Aorta (tissue), 5 donors: ENCODE results near the gene PCSK7. TPM values are rescaled to one million over a fixed set of nuclear protein-coding genes. Genes with fewer than 3 reads are reported as not detected.
"Not testable (repeated sequence)": the region's sequence is repeated elsewhere in the genome, so short reads cannot be mapped to it uniquely, and the experiment has no call there.

Experiments used
- ATAC-seq: fragments of 200-7000 bp; cut with Tn5 transposase; one replicate; pipeline ENCODE4 v1.9.1; 2022; ENCODE audit warnings: moderate library complexity; ENCODE audit not compliant: low FRiP score
- DNase-seq, 2 donors: peaks; one replicate each; pipeline ENCODE4 v3.0.0-alpha.2; 2020
- H3K27ac ChIP-seq, 2 donors: one replicate each; pipeline ENCODE4 v1.5.1; 2013; ENCODE audit warnings: low read length in 2 of 2, mild to moderate bottlenecking in 2 of 2, moderate library complexity in 2 of 2, control low read depth in 1 of 2, inconsistent platforms in 1 of 2, low read depth in 1 of 2
- H3K27me3 ChIP-seq, 2 donors: one replicate each; pipeline ENCODE4 v1.6.1; 2013; ENCODE audit warnings: control low read depth in 1 of 2, low read length in 1 of 2, mild to moderate bottlenecking in 1 of 2, moderate library complexity in 1 of 2; ENCODE audit not compliant: insufficient read depth in 2 of 2, control insufficient read depth in 1 of 2
- H3K36me3 ChIP-seq, 2 donors: one replicate each; pipeline ENCODE4 v1.6.1; 2013; ENCODE audit warnings: control low read depth in 1 of 2, low read length in 1 of 2, mild to moderate bottlenecking in 1 of 2; ENCODE audit not compliant: insufficient read depth in 2 of 2, control insufficient read depth in 1 of 2
- H3K4me1 ChIP-seq, 2 donors: one replicate each; pipeline ENCODE4 v1.6.1; 2013; ENCODE audit warnings: low read length in 2 of 2, control low read depth in 1 of 2, mild to moderate bottlenecking in 1 of 2, moderate library complexity in 1 of 2; ENCODE audit not compliant: insufficient read depth in 2 of 2, control insufficient read depth in 1 of 2
- H3K4me3 ChIP-seq, 2 donors: one replicate each; pipeline ENCODE4 v1.5.1; 2013; ENCODE audit warnings: low read length in 2 of 2, control low read depth in 1 of 2, mild to moderate bottlenecking in 1 of 2
- H3K9me3 ChIP-seq: one replicate; pipeline ENCODE4 v1.6.1; 2013; ENCODE audit warnings: mild to moderate bottlenecking, low read length; ENCODE audit not compliant: control insufficient read depth
- WGBS, 2 donors: extraction: QIAGEN DNeasy Blood & Tissue Kit; methylation state at CpG; one replicate each; pipeline ENCODE4 v1.1.7; 2013; 5-methylcytosine and 5-hydroxymethylcytosine counted together
- intact Hi-C, 2 donors: fragments of 100-400 bp; cut with DNase I; formaldehyde crosslinking; loops; one replicate each; pipeline versions ENCODE4 v1.14.2 to v1.15.0; 2022
- long read RNA-seq, 2 donors: library from polyadenylated mRNA; unstranded; transcript quantifications; one replicate each; pipeline ENCODE4 v2.0.0, GENCODE V29; 2020 to 2021
- polyA plus RNA-seq, 2 donors: library from polyadenylated mRNA; stranded (reverse); fragments of 200-250 nt; gene quantifications; one replicate each; pipeline ENCODE4 v1.2.3, GENCODE V29; 2013
- total RNA-seq, 2 donors: library from RNA; stranded (reverse); fragmentation: NEBNext Ultra II Directional; extraction: Animal tissue kit (Norgen Biotek cat#: 25700); gene quantifications; one replicate each; pipeline ENCODE4 v1.2.1, GENCODE V29; 2021
- donor health status: healthy with polysubstance abuse.
- donor health status: Bipolar disorder and iron deficiency.
- donor health status: DM: no; HTN: no; CAD: no.
- donor health status: DM: no; HTN: no; CAD: no.
- donor health status: DM: yes; HTN: yes; CAD: no.

PCSK7 gene, protein sequence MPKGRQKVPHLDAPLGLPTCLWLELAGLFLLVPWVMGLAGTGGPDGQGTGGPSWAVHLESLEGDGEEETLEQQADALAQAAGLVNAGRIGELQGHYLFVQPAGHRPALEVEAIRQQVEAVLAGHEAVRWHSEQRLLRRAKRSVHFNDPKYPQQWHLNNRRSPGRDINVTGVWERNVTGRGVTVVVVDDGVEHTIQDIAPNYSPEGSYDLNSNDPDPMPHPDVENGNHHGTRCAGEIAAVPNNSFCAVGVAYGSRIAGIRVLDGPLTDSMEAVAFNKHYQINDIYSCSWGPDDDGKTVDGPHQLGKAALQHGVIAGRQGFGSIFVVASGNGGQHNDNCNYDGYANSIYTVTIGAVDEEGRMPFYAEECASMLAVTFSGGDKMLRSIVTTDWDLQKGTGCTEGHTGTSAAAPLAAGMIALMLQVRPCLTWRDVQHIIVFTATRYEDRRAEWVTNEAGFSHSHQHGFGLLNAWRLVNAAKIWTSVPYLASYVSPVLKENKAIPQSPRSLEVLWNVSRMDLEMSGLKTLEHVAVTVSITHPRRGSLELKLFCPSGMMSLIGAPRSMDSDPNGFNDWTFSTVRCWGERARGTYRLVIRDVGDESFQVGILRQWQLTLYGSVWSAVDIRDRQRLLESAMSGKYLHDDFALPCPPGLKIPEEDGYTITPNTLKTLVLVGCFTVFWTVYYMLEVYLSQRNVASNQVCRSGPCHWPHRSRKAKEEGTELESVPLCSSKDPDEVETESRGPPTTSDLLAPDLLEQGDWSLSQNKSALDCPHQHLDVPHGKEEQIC
- total RNA-seq (10 to 100 TPM; 52.8 to 71.5 TPM), polyA plus RNA-seq (10 to 100 TPM; 23.5 to 57.0 TPM)
- long read RNA-seq, donor 1, full-length matches to known transcripts = 11 of 1,242 reads
- long read RNA-seq, donor 1, partial matches to known transcripts = 31 of 1,242 reads
- long read RNA-seq, donor 1, other reads (novel, unspliced or antisense) = 1,200 of 1,242 reads
- long read RNA-seq, donor 2, full-length matches to known transcripts = 5 of 89 reads
- long read RNA-seq, donor 2, partial matches to known transcripts = 8 of 89 reads
- long read RNA-seq, donor 2, other reads (novel, unspliced or antisense) = 76 of 89 reads

DNA sequence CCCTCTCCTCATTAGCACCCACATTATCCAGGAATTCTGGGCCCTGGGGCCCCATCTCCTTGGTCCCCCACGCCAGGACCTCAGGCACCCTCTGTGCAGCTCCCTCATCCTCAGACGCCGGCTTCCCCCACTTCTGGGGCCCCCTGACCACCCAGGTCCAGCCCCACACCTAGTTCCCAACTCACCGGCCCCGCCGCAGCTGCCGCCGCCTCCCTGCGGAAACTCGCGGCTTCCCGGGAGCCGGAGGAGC lies at the start of gene PCSK7:
PCSK7 (minus strand) TSS at position 232 of the 250 bp plus-strand sequence. CDS start 2,229 bp downstream, outside the sequence.
- peak within 1 kb of the TSS; percentile 89 to 91 for H3K4me3 ChIP-seq
- H3K27ac ChIP-seq = peak within 1 kb of the TSS; percentile 74 to 78
- WGBS, 2 donors = 0% methylated on average over 13 of the region's 13 CpGs
- no peaks in the 10 kb centered on the region for H3K9me3 ChIP-seq
- intact Hi-C loops = loop anchor here (5.0 to 10.0 kb wide), 5 partner anchors 86 to 444 kb away; partner anchors contain the start of genes BACE1 (in 1 of the 2), CEP164 (in 1 of the 2), PAFAH1B2 (in 1 of the 2) and ZPR1 (in 1 of the 2)
- peaks cover 0 to 4% of the 10 kb centered on the region in 2 donors for H3K4me1 ChIP-seq
- ATAC-seq (no peak), DNase-seq (peak in 1 of 2 donors; percentile 85)
- no peaks in the 10 kb centered on the region for H3K27me3 ChIP-seq
- peaks cover 0 to 5% of the 10 kb centered on the region in 2 donors for H3K36me3 ChIP-seq

- H3K36me3 ChIP-seq = peaks cover 0 to 4% of the 10 kb centered on the region in 2 donors
- WGBS, 2 donors = 48 to 63% methylated on average over 6 of the region's 6 CpGs
Measured at GRCh38 chr11:117281159-117281558, 49.3 kb upstream of the PCSK7 start.

DNA sequence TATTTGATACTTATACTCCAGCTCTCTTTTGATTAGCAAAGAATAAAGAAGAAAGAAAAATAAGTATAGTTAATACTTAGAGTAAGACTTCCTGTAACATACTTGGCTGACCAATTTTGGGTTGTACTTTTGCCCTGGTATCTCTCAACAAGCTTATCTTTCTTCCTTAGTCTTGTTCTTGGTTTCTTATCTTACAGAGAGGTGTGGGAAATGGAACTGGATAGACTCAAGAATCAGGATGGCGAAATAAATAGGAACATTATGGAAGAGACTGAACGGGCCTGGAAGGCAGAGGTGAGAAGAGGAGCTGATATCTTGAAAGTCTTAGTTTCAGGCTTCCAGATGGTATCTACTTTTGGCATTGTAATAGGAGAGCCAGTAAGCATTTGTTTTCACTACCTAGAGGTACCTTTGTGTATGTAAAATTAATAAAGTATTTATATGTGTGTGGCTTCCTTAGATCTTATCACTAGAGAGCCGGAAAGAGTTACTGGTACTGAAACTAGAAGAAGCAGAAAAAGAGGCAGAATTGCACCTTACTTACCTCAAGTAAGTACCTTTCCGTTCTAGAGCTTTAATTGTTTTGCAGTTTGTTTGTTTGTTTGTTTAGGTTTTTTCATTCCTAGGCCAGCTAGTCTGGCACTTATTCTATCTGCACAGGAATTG lies 48.0 kb upstream of the PCSK7 start:
- no peaks in the 10 kb centered on the region for H3K27me3 ChIP-seq
- no peak for ATAC-seq
- H3K9me3 ChIP-seq = no peaks in the 10 kb centered on the region
- H3K4me3 ChIP-seq = no peak overlapping the region
- no peaks in the 10 kb centered on the region for H3K4me1 ChIP-seq
- H3K36me3 ChIP-seq = peaks cover 0 to 4% of the 10 kb centered on the region in 2 donors
- 76 to 84% methylated on average over 4 of the region's 4 CpGs for WGBS, 2 donors
- intact Hi-C loops = no loop called here
- no peak overlapping the region for H3K27ac ChIP-seq
- no peak for DNase-seq

More at GRCh38 chr11:117281159-117281558, 49.3 kb upstream of the PCSK7 start:
- Histone ChIP-seq H3K4me3 (no peak overlapping the region), H3K27me3 (no peaks in the 10 kb centered on the region), H3K27ac (no peak overlapping the region), H3K9me3 (no peaks in the 10 kb centered on the region), H3K4me1 (no peaks in the 10 kb centered on the region)
- ATAC-seq (no peak), DNase-seq (no peak)
- intact Hi-C loops = no loop called here

DNA sequence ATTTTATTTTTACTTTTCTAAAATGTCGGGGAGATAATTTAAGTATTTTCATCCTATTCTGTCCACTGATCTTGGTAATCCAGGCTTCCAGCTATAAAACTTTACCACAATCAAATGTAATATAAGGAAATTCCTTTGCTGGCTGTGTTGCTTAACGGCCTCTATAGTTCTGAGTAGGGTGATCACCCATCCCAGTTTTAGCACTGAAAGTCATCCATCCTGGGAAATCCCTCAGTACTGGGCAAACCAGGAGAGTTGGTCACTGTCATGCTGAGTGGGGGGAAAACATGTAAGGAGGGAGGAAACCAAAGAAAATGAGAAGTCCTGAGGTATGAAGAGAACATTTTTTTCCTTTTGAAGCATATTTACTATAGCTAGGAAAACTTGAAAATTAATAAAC lies 46.5 kb upstream of the PCSK7 start:
- no peak overlapping the region for H3K4me3 ChIP-seq
- H3K9me3 ChIP-seq = no peaks in the 10 kb centered on the region
- ATAC-seq (no peak), DNase-seq (no peak)
- H3K36me3 ChIP-seq = peaks cover 0 to 4% of the 10 kb centered on the region in 2 donors
- intact Hi-C loops = no loop called here
- H3K4me1 ChIP-seq = no peaks in the 10 kb centered on the region
- WGBS, 2 donors = 82 to 83% methylated on average over 2 of the region's 2 CpGs
- no peak overlapping the region for H3K27ac ChIP-seq
- no peaks in the 10 kb centered on the region for H3K27me3 ChIP-seq

- Histone ChIP-seq H3K4me1 (no peaks in the 10 kb centered on the region), H3K4me3 (no peak overlapping the region), H3K9me3 (no peaks in the 10 kb centered on the region), H3K27ac (no peak overlapping the region), H3K36me3 (peaks cover 0 to 2% of the 10 kb centered on the region in 2 donors), H3K27me3 (no peaks in the 10 kb centered on the region)
- ATAC-seq (no peak), DNase-seq (no peak)
- intact Hi-C loops = no loop called here
- WGBS, 2 donors = 76 to 81% methylated on average over 9 of the region's 9 CpGs
Measured at GRCh38 chr11:117273550-117274289, 41.8 kb upstream of the PCSK7 start.

GRCh38 chr11:117272175-117272574 lies 40.3 kb upstream of the PCSK7 start:
- H3K9me3 ChIP-seq, DNase-seq, ATAC-seq, H3K27me3 ChIP-seq, H3K4me3 ChIP-seq, H3K27ac ChIP-seq, H3K36me3 ChIP-seq, H3K4me1 ChIP-seq, intact Hi-C loops: not testable (repeated sequence)
- 97 to 98% methylated on average over 5 of the region's 5 CpGs for WGBS, 2 donors

GRCh38 chr11:117271208-117271607 lies 39.3 kb upstream of the PCSK7 start:
- ATAC-seq (no peak), DNase-seq (no peak)
- H3K9me3 ChIP-seq = no peaks in the 10 kb centered on the region
- no peak overlapping the region for H3K4me3 ChIP-seq
- intact Hi-C loops = no loop called here
- WGBS, 2 donors = 95 to 97% methylated on average over 4 of the region's 4 CpGs
- no peaks in the 10 kb centered on the region for H3K27me3 ChIP-seq
- H3K36me3 ChIP-seq = peaks cover 2% of the 10 kb centered on the region in 2 donors
- no peaks in the 10 kb centered on the region for H3K4me1 ChIP-seq
- no peak overlapping the region for H3K27ac ChIP-seq

DNA sequence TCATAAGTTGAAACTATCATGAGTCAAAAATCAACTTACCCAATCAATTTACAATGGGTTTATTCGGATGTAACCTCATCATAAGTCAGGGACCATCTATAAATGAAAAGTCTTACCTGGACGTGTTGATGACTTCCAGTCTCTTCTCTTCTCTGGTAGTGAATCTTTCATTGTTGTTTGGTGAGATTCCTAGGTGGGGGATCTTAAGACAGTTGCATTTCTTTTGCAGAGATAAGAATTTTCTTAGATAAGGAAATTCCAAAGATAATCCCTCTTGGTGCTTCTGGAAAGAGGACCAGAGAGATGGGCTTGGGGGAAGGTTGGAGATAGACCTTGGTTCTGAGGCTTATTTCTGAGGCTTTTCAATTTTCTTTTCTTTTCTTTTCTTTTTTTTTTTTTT lies 38.0 kb upstream of the PCSK7 start:
- WGBS, 2 donors = 94 to 95% methylated on average over 2 of the region's 2 CpGs
- Histone ChIP-seq H3K36me3 (peaks cover 2% of the 10 kb centered on the region in 2 donors), H3K27ac (no peak overlapping the region), H3K9me3 (no peaks in the 10 kb centered on the region), H3K27me3 (no peaks in the 10 kb centered on the region), H3K4me1 (no peaks in the 10 kb centered on the region), H3K4me3 (no peak overlapping the region)
- ATAC-seq = no peak
- intact Hi-C loops = no loop called here
- no peak for DNase-seq
